ENCODE data around the gene LEF1. TPM values are rescaled to one million over a fixed set of nuclear protein-coding genes. Genes with fewer than 3 reads are reported as not detected.

The LEF1 gene
- total RNA-seq, 1 donor from 2014 or later = 0.41 TPM

- no peak for DNase-seq
- TF ChIP-seq, protein P1, sequence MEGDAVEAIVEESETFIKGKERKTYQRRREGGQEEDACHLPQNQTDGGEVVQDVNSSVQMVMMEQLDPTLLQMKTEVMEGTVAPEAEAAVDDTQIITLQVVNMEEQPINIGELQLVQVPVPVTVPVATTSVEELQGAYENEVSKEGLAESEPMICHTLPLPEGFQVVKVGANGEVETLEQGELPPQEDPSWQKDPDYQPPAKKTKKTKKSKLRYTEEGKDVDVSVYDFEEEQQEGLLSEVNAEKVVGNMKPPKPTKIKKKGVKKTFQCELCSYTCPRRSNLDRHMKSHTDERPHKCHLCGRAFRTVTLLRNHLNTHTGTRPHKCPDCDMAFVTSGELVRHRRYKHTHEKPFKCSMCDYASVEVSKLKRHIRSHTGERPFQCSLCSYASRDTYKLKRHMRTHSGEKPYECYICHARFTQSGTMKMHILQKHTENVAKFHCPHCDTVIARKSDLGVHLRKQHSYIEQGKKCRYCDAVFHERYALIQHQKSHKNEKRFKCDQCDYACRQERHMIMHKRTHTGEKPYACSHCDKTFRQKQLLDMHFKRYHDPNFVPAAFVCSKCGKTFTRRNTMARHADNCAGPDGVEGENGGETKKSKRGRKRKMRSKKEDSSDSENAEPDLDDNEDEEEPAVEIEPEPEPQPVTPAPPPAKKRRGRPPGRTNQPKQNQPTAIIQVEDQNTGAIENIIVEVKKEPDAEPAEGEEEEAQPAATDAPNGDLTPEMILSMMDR (IDR thresholded peaks at IDR 0.05; ENCODE audit: borderline replicate concordance) = no peak
- intact Hi-C loops (cut with micrococcal nuclease) = no loop called here
- Histone ChIP-seq H3K27ac (replicated peaks) (no peak overlapping the region), H3K27me3 (ENCODE audit: low read depth) (peaks cover 82% of the 10 kb centered on the region), H3K36me3 (no peaks in the 10 kb centered on the region), H3K4me3 (no peak overlapping the region), H3K4me1 (no peaks in the 10 kb centered on the region), H3K9me3 (replicated peaks) (no peaks in the 10 kb centered on the region)
Observed at GRCh38 chr4:108159845-108160244, 8.9 kb downstream of the LEF1 start.

- Histone ChIP-seq H3K36me3 (no peaks in the 10 kb centered on the region), H3K4me1 (no peaks in the 10 kb centered on the region), H3K27me3 (ENCODE audit: low read depth) (peaks cover 73% of the 10 kb centered on the region), H3K9me3 (replicated peaks) (no peaks in the 10 kb centered on the region), H3K4me3 (no peak overlapping the region), H3K27ac (replicated peaks) (no peak overlapping the region)
- intact Hi-C loops (cut with micrococcal nuclease) = no loop called here
- DNase-seq = no peak
- TF ChIP-seq, protein P1 (IDR thresholded peaks at IDR 0.05; ENCODE audit: borderline replicate concordance) = no peak
Observed at GRCh38 chr4:108157655-108158054, 11.1 kb downstream of the LEF1 start.

- H3K27ac ChIP-seq (replicated peaks) = no peak overlapping the region
- no peaks in the 10 kb centered on the region for H3K36me3 ChIP-seq
- H3K4me3 ChIP-seq = no peak overlapping the region
- DNase-seq = no peak
- TF ChIP-seq, protein P1 (IDR thresholded peaks at IDR 0.05; ENCODE audit: borderline replicate concordance) = no peak
- H3K27me3 ChIP-seq (ENCODE audit: low read depth) = peaks cover 67% of the 10 kb centered on the region
- intact Hi-C loops (cut with micrococcal nuclease) = no loop called here
- no peaks in the 10 kb centered on the region for H3K9me3 ChIP-seq (replicated peaks)
- no peaks in the 10 kb centered on the region for H3K4me1 ChIP-seq
Observed at GRCh38 chr4:108156391-108156790, 12.3 kb downstream of the LEF1 start.

- no peaks in the 10 kb centered on the region for H3K36me3 ChIP-seq
- TF ChIP-seq, protein P1 (IDR thresholded peaks at IDR 0.05; ENCODE audit: borderline replicate concordance) = no peak
- H3K4me3 ChIP-seq = no peak overlapping the region
- H3K9me3 ChIP-seq (replicated peaks) = no peaks in the 10 kb centered on the region
- H3K4me1 ChIP-seq = no peaks in the 10 kb centered on the region
- intact Hi-C loops (cut with micrococcal nuclease) = no loop called here
- no peak for DNase-seq
- H3K27me3 ChIP-seq (ENCODE audit: low read depth) = peaks cover 59% of the 10 kb centered on the region
- H3K27ac ChIP-seq (replicated peaks) = no peak overlapping the region
Observed at GRCh38 chr4:108155373-108155772, 13.4 kb downstream of the LEF1 start.

DNA sequence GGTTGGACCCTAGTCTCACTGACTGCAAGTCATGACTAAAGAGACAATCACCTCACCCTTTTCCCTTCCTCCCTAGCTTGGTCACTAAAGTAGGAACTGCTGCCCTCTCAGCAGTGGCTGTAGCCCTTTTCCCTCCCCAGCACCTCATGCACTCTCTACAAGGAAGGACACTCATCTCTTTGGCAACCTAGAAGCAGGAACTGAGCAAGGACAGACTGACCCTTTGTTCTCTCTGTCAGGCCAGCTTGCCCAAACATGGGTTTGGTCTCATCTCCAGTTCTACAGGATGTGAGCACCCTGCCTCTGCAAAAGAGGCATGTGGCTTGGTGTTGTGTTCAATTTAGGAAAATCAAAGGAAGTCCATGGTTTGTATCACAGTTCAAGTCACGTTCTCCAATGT, 15.8 kb downstream of the LEF1 start:
- Histone ChIP-seq H3K27me3 (ENCODE audit: low read depth) (peaks cover 36% of the 10 kb centered on the region), H3K9me3 (replicated peaks) (no peaks in the 10 kb centered on the region), H3K4me1 (no peaks in the 10 kb centered on the region), H3K4me3 (no peak overlapping the region), H3K36me3 (no peaks in the 10 kb centered on the region), H3K27ac (replicated peaks) (no peak overlapping the region)
- intact Hi-C loops (cut with micrococcal nuclease) = no loop called here
- DNase-seq = no peak
- TF ChIP-seq, protein P1 (IDR thresholded peaks at IDR 0.05; ENCODE audit: borderline replicate concordance) = no peak
